Measurements from ENCODE around the gene GATA2.

DNA sequence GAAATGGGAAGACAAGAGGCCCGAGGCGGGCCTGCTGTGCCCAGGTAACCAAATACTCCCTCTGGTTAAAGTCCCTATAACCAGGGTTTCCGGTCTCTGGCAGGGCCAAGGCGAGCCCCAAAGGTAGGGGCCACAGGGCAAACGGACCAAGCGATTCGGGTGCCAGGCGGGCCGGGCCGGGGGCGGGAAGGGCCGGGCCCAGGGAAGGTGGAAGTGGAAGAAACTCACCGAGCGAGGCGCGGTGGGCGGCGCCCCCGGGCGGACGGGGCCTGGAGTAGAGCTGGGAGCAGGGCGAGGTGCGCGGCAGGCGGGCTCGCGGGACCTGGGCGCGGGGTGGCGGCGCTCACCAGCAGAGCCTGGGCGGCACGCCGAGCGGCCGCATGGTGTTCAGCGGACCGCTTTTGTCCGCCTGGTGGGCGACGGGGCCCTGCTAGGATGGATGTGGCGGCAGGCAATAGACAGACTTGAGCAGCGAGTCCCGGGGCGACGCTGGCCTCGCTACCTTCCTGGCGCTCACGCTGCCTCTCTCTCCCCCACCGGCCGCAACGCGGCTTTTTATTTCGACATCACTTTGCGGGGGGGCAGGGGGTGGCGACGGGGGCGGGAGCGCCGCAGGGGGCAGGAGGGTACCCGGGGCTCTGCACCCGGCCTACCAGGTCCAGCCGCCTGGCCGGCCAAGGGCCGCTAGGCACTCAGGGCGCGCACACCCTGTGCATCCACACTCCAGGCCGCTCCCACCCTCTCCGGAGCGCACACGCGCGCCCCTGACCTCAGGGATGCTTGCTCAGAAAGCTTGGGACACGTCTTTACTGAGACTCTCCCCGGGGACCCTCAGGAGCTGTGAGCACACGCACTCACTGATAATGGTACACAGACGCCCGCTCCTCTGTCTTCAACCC is at the start of gene GATA2:
- TF ChIP-seq, protein P1, sequence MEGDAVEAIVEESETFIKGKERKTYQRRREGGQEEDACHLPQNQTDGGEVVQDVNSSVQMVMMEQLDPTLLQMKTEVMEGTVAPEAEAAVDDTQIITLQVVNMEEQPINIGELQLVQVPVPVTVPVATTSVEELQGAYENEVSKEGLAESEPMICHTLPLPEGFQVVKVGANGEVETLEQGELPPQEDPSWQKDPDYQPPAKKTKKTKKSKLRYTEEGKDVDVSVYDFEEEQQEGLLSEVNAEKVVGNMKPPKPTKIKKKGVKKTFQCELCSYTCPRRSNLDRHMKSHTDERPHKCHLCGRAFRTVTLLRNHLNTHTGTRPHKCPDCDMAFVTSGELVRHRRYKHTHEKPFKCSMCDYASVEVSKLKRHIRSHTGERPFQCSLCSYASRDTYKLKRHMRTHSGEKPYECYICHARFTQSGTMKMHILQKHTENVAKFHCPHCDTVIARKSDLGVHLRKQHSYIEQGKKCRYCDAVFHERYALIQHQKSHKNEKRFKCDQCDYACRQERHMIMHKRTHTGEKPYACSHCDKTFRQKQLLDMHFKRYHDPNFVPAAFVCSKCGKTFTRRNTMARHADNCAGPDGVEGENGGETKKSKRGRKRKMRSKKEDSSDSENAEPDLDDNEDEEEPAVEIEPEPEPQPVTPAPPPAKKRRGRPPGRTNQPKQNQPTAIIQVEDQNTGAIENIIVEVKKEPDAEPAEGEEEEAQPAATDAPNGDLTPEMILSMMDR (IDR thresholded peaks at IDR 0.05; ENCODE audit: insufficient read depth, low read length): no peak
- TF ChIP-seq GABPA (IDR thresholded peaks at IDR 0.05; ENCODE audit: low read depth) (no peak), SPI1 (IDR thresholded peaks at IDR 0.05; ENCODE audit: borderline replicate concordance, low read depth) (no peak), POLR2AphosphoS5 (IDR thresholded peaks at IDR 0.05; ENCODE audit: low read depth) (no peak)
- TF ChIP-seq, protein P2, sequence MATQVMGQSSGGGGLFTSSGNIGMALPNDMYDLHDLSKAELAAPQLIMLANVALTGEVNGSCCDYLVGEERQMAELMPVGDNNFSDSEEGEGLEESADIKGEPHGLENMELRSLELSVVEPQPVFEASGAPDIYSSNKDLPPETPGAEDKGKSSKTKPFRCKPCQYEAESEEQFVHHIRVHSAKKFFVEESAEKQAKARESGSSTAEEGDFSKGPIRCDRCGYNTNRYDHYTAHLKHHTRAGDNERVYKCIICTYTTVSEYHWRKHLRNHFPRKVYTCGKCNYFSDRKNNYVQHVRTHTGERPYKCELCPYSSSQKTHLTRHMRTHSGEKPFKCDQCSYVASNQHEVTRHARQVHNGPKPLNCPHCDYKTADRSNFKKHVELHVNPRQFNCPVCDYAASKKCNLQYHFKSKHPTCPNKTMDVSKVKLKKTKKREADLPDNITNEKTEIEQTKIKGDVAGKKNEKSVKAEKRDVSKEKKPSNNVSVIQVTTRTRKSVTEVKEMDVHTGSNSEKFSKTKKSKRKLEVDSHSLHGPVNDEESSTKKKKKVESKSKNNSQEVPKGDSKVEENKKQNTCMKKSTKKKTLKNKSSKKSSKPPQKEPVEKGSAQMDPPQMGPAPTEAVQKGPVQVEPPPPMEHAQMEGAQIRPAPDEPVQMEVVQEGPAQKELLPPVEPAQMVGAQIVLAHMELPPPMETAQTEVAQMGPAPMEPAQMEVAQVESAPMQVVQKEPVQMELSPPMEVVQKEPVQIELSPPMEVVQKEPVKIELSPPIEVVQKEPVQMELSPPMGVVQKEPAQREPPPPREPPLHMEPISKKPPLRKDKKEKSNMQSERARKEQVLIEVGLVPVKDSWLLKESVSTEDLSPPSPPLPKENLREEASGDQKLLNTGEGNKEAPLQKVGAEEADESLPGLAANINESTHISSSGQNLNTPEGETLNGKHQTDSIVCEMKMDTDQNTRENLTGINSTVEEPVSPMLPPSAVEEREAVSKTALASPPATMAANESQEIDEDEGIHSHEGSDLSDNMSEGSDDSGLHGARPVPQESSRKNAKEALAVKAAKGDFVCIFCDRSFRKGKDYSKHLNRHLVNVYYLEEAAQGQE (IDR thresholded peaks at IDR 0.05; ENCODE audit: insufficient replicate concordance, low read depth): no peak
